DOHH2 (cell line): ENCODE measurements around the gene UPF3A.

Source experiments
- CTCF ChIP-seq: fragments of 200-600 bp; sonication (generic); IDR thresholded peaks from one replicate; pipeline ENCODE4 v1.5.1; 2014; ENCODE audit warnings: antibody characterized with exemption, mild to moderate bottlenecking, low read depth, low read length; ENCODE audit not compliant: poor library complexity, severe bottlenecking
- EZH2phosphoT487 ChIP-seq: fragments of 200-600 bp; sonication (generic); IDR thresholded peaks from 2 replicates; pipeline ENCODE4 v1.6.1; 2017; ENCODE audit warnings: borderline replicate concordance, mild to moderate bottlenecking, antibody characterized with exemption, low read length, moderate library complexity, mixed read lengths

DNA sequence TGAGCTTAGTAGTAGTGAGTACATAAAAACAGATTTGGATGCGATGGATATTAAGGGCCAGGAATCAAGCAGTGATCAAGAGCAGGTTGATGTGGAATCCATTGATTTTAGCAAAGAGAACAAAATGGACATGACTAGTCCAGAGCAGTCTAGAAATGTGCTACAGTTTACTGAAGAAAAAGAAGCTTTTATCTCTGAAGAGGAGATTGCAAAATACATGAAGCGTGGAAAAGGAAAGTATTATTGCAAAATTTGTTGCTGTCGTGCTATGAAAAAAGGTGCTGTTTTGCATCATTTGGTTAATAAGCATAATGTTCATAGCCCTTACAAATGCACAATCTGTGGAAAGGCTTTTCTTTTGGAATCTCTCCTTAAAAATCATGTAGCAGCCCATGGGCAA, 44.3 kb downstream of the UPF3A start:
- TF ChIP-seq CTCF (no peak), EZH2phosphoT487 (no peak)
